Measurements from ENCODE around the gene PHF8.

- TF ChIP-seq POLR2A (IDR thresholded peaks at IDR 0.05) (no peak), CTCF (IDR thresholded peaks at IDR 0.05) (no peak)
Measured at GRCh38 chrX:54043056-54043455, 1.2 kb downstream of the PHF8 start.

Measured in adrenal gland (tissue), 5 donors.